HCT116 (cell line): ENCODE results near the gene COX10. TPM values are rescaled to one million over a fixed set of nuclear protein-coding genes. Genes with fewer than 3 reads are reported as not detected.

ENCODE experiments used
- ATAC-seq: fragments of 200-7000 bp; cut with Tn5 transposase; 2 replicates; pipeline ENCODE4 v1.9.1; 2020; ENCODE audit warnings: mild to moderate bottlenecking, moderate library complexity
- BruUV-seq: library from RNA; stranded (reverse); fragments of 400-500 nt; replicated peaks from 2 replicates; lab custom pipeline; 2021; lab: Mats Ljungman, UMichigan
- CTCF ChIA-PET: fragments of 300-600 bp; sonication (Branson Sonifier 250); formaldehyde crosslinking; loops from one replicate; lab custom pipeline; 2021; ENCODE audit warnings: antibody characterized with exemption; lab: Charles Lee
- POLR2A ChIA-PET: fragments of 300-600, 350-600 bp; sonication (Branson Sonifier 250); formaldehyde crosslinking; loops from one replicate; lab custom pipeline; 2021; ENCODE audit warnings: antibody characterized with exemption; lab: Charles Lee
- RAD21 ChIA-PET, 2 experiments: fragments of 300-600 bp; sonication (Branson Sonifier 250); formaldehyde crosslinking; loops; one replicate each; lab custom pipeline; 2023; ENCODE audit warnings: low total read pairs in 2 of 2; ENCODE audit not compliant: uncharacterized antibody in 2 of 2, unreplicated experiment in 2 of 2, low non-redundant PET in 1 of 2; lab: Charles Lee
- DNase-seq: peaks from one replicate; pipeline ENCODE4 v3.0.0-alpha.2; 2010; ENCODE audit warnings: low read depth, low spot score
- H2AFZ ChIP-seq: fragments of 200-600 bp; shearing (Covaris generic), sonication (generic); 2 replicates; pipeline ENCODE4 v1.6.1; 2017; ENCODE audit warnings: low read depth, mixed run types, mixed read lengths, antibody characterized with exemption, low read length; ENCODE audit not compliant: poor library complexity, severe bottlenecking
- H3K27ac ChIP-seq: 2 replicates; pipeline ENCODE4 v1.5.1; 2012; ENCODE audit warnings: low read depth, low read length
- H3K27me3 ChIP-seq: fragments of 200-600 bp; sonication (generic); 2 replicates; pipeline ENCODE4 v1.6.1; 2016; ENCODE audit warnings: mixed run types, low read length, mixed read lengths; ENCODE audit not compliant: insufficient read depth
- H3K36me3 ChIP-seq, 2 experiments: fragments of 200-500 bp in 1 of 2; fragments of 200-600 bp in 1 of 2; sonication (Bioruptor generic) in 1 of 2; sonication (generic) in 1 of 2; 2 replicates each; pipeline versions ENCODE4 v1.5.1 to v1.6.1; 2014 to 2016; ENCODE audit warnings: low read length in 2 of 2, inconsistent platforms in 1 of 2, mixed read lengths in 1 of 2, mixed run types in 1 of 2; ENCODE audit not compliant: insufficient read depth in 2 of 2, control insufficient read depth in 1 of 2
- H3K4me1 ChIP-seq, 2 experiments: fragments of 200-600 bp in 1 of 2; sonication (generic) in 1 of 2; 2 replicates each; pipeline versions ENCODE4 v1.5.1 to v1.6.1; 2012 to 2017; ENCODE audit warnings: low read length in 2 of 2, inconsistent platforms in 1 of 2, mild to moderate bottlenecking in 1 of 2, mixed read lengths in 1 of 2, mixed run types in 1 of 2, moderate library complexity in 1 of 2; ENCODE audit not compliant: insufficient read depth in 2 of 2, control insufficient read depth in 1 of 2
- H3K4me2 ChIP-seq: fragments of 200-600 bp; sonication (generic); 2 replicates; pipeline ENCODE4 v1.6.1; 2017; ENCODE audit warnings: mixed run types, low read length, mixed read lengths
- H3K4me3 ChIP-seq, 2 experiments: fragments of 200-600 bp in 1 of 2; sonication (generic) in 1 of 2; replicated peaks in 1 of 2; 2 replicates each; pipeline ENCODE4 v1.5.1; 2011 to 2016; ENCODE audit warnings: low read length in 2 of 2, control low read depth in 1 of 2, low read depth in 1 of 2, mild to moderate bottlenecking in 1 of 2, mixed read lengths in 1 of 2, mixed run types in 1 of 2
- H3K79me2 ChIP-seq: fragments of 200-600 bp; sonication (generic); 2 replicates; pipeline ENCODE4 v1.6.1; 2017; ENCODE audit warnings: mild to moderate bottlenecking, mixed run types, low read length, moderate library complexity, mixed read lengths; ENCODE audit not compliant: insufficient read depth
- H3K9ac ChIP-seq: fragments of 200-600 bp; sonication (generic); 2 replicates; pipeline ENCODE4 v1.6.1; 2016; ENCODE audit warnings: low read length, mixed read lengths
- H3K9me2 ChIP-seq: fragments of 200-600 bp; sonication (generic), shearing (Covaris generic); 2 replicates; pipeline ENCODE4 v1.6.1; 2017; ENCODE audit warnings: mixed run types, mild to moderate bottlenecking, moderate library complexity; ENCODE audit not compliant: insufficient read depth
- H3K9me3 ChIP-seq, 2 experiments: fragments of 200-500 bp in 1 of 2; fragments of 200-600 bp in 1 of 2; sonication (Bioruptor generic) in 1 of 2; sonication (generic) in 1 of 2; 2 replicates each; pipeline ENCODE4 v1.6.1; 2014 to 2017; ENCODE audit warnings: low read length in 2 of 2, mixed read lengths in 2 of 2, inconsistent platforms in 1 of 2, low read depth in 1 of 2, mild to moderate bottlenecking in 1 of 2, mixed run types in 1 of 2, moderate library complexity in 1 of 2; ENCODE audit not compliant: control insufficient read depth in 1 of 2, insufficient read depth in 1 of 2
- H4K20me1 ChIP-seq: fragments of 200-600 bp; sonication (generic), shearing (Covaris generic); 2 replicates; pipeline ENCODE4 v1.6.1; 2017; ENCODE audit warnings: mixed run types, mild to moderate bottlenecking, moderate library complexity; ENCODE audit not compliant: insufficient read depth
- ATF3 ChIP-seq: IDR thresholded peaks from 2 replicates; pipeline ENCODE4 v1.6.1; 2012
- CBX3 ChIP-seq: IDR thresholded peaks from 2 replicates; pipeline ENCODE4 v1.6.1; 2012; ENCODE audit warnings: low read depth
- CEBPB ChIP-seq: IDR thresholded peaks from 2 replicates; pipeline ENCODE4 v1.6.1; 2012; ENCODE audit warnings: low read depth
- CTCF ChIP-seq, 3 experiments: fragments of 200-600 bp in 1 of 3; sonication (generic) in 1 of 3; IDR thresholded peaks in 2 of 3; conservative IDR thresholded peaks in 1 of 3; 2 replicates each; pipeline ENCODE4 v1.5.1; 2012 to 2017; ENCODE audit warnings: low read depth in 2 of 3, low read length in 2 of 3, antibody characterized with exemption in 1 of 3, borderline replicate concordance in 1 of 3, control low read depth in 1 of 3, mild to moderate bottlenecking in 1 of 3, mixed read lengths in 1 of 3, mixed run types in 1 of 3, moderate library complexity in 1 of 3; ENCODE audit not compliant: insufficient read depth in 1 of 3
- EGR1 ChIP-seq: IDR thresholded peaks from 2 replicates; pipeline ENCODE4 v1.6.1; 2012; ENCODE audit warnings: low read depth
- ELF1 ChIP-seq: IDR thresholded peaks from 2 replicates; pipeline ENCODE4 v1.6.1; 2012; ENCODE audit warnings: low read depth, borderline replicate concordance
- EZH2phosphoT487 ChIP-seq: fragments of 200-600 bp; IDR thresholded peaks from 2 replicates; pipeline ENCODE4 v1.6.1; 2018; ENCODE audit warnings: antibody characterized with exemption, borderline replicate concordance
- FOSL1 ChIP-seq: IDR thresholded peaks from 2 replicates; pipeline ENCODE4 v1.6.1; 2012; ENCODE audit warnings: low read depth
- JUND ChIP-seq: IDR thresholded peaks from 2 replicates; pipeline ENCODE4 v1.6.1; 2012
- MAX ChIP-seq: IDR thresholded peaks from 2 replicates; pipeline ENCODE4 v1.6.1; 2012
- POLR2A ChIP-seq: IDR thresholded peaks from 2 replicates; pipeline ENCODE4 v1.7.0; 2011; ENCODE audit warnings: borderline replicate concordance; ENCODE audit not compliant: insufficient read depth, insufficient read length; ENCODE audit errors: extremely low read depth
- POLR2AphosphoS5 ChIP-seq: IDR thresholded peaks from 2 replicates; pipeline ENCODE4 v1.6.1; 2011; ENCODE audit warnings: mild to moderate bottlenecking, low read depth, low read length, moderate library complexity
- REST ChIP-seq: IDR thresholded peaks from 2 replicates; pipeline ENCODE4 v1.6.1; 2012; ENCODE audit warnings: low read depth
- SIN3A ChIP-seq: IDR thresholded peaks from 2 replicates; pipeline ENCODE4 v1.6.1; 2012; ENCODE audit warnings: low read depth
- SP1 ChIP-seq: IDR thresholded peaks from 2 replicates; pipeline ENCODE4 v1.6.1; 2012; ENCODE audit warnings: low read depth
- SRF ChIP-seq: IDR thresholded peaks from 2 replicates; pipeline ENCODE4 v1.6.1; 2012; ENCODE audit warnings: low read depth
- TCF7L2 ChIP-seq: IDR thresholded peaks from 2 replicates; pipeline ENCODE4 v1.7.0; 2011; ENCODE audit warnings: borderline replicate concordance, inconsistent platforms; ENCODE audit not compliant: insufficient read depth, insufficient read length; ENCODE audit errors: extremely low read depth
- YY1 ChIP-seq: IDR thresholded peaks from 2 replicates; pipeline ENCODE4 v1.6.1; 2011; ENCODE audit warnings: low read length, low read depth, moderate library complexity, mild to moderate bottlenecking; ENCODE audit not compliant: insufficient replicate concordance; ENCODE audit errors: extremely low read depth
- ZFX ChIP-seq: fragments of 450-650 bp; IDR thresholded peaks from 2 replicates; pipeline ENCODE4 v1.6.1; 2017
- ZNF274 ChIP-seq: fragments of 200-500 bp; sonication (Bioruptor generic); IDR thresholded peaks from 2 replicates; pipeline ENCODE4 v1.6.1; 2014; ENCODE audit warnings: mild to moderate bottlenecking, low read depth, low read length, inconsistent platforms
- intact Hi-C: fragments of 100-400 bp; cut with micrococcal nuclease; formaldehyde crosslinking; loops from 2 replicates; pipeline ENCODE4 v1.10.0; 2022
- total RNA-seq: library from RNA; stranded (reverse); gene quantifications from one replicate; pipeline ENCODE4 v1.2.1, GENCODE V29; 2021; ENCODE audit not compliant: unreplicated experiment

COX10 gene
- total RNA-seq, 1 experiment from 2014 or later = 22.4 TPM

- Histone ChIP-seq H3K36me3 (no peaks in the 10 kb centered on the region), H3K9me3 (no peaks in the 10 kb centered on the region), H3K27me3 (no peaks in the 10 kb centered on the region), H3K9ac (no peak overlapping the region), H3K27ac (no peak overlapping the region), H3K9me2 (no peaks in the 10 kb centered on the region), H3K4me2 (no peak overlapping the region), H2AFZ (no peak overlapping the region), H3K79me2 (peaks cover 29% of the 10 kb centered on the region), H3K4me3 (no peak overlapping the region), H3K4me1 (no peaks in the 10 kb centered on the region), H4K20me1 (peaks cover 7% of the 10 kb centered on the region; the same call in 1 of the 2 replicates)
- no TSS peak for BruUV-seq
- RAD21 ChIA-PET = no interaction called here
- intact Hi-C loops = no loop called here
- POLR2A ChIA-PET = no interaction called here
- ATAC-seq = no peak
- CTCF ChIA-PET = no interaction called here
- DNase-seq = no peak
- TF ChIP-seq POLR2AphosphoS5 (no peak), SRF (no peak), ZNF274 (no peak), SIN3A (no peak), REST (no peak), TCF7L2 (no peak), ELF1 (no peak), POLR2A (no peak), JUND (no peak), ATF3 (no peak), EZH2phosphoT487 (no peak), EGR1 (no peak), SP1 (no peak), CBX3 (no peak), MAX (no peak), FOSL1 (no peak), YY1 (no peak), CEBPB (no peak), CTCF (IDR thresholded peaks at IDR 0.05 in 2 of 3, conservative IDR thresholded peaks at IDR 0.05 in 1 of 3; ENCODE audit: borderline replicate concordance in 1 of 3, insufficient read depth in 1 of 3, low read depth in 2 of 3, low read length in 2 of 3) (no peak), ZFX (no peak)
These were observed 75.2 kb downstream of the COX10 start for GRCh38 chr17:14144508-14144907.
